Activated CD4-positive, alpha-beta memory T cell treated with anti-CD3 and anti-CD28 coated beads for 36 hours (primary cell): Measurements from ENCODE around the gene GALNT9. TPM values are rescaled to one million over a fixed set of nuclear protein-coding genes. Genes with fewer than 3 reads are reported as not detected.

Experiments
- CTCF ChIA-PET: fragments of 350-600 bp; sonication (Branson Sonifier 250); formaldehyde crosslinking; loops from one replicate; lab custom pipeline; 2021; ENCODE audit warnings: antibody characterized with exemption, inconsistent platforms; lab: Charles Lee
- POLR2A ChIA-PET: fragments of 350-600 bp; sonication (Branson Sonifier 250); formaldehyde crosslinking; loops from one replicate; lab custom pipeline; 2021; ENCODE audit warnings: antibody characterized with exemption; lab: Charles Lee
- DNase-seq: peaks from one replicate; pipeline ENCODE4 v3.0.0-alpha.2; 2020
- H3K27ac Mint-ChIP-seq: one replicate; pipeline ENCODE4 v1.8.0; 2021; ENCODE audit warnings: mixed read lengths
- H3K27me3 Mint-ChIP-seq: one replicate; pipeline ENCODE4 v1.8.0; 2021; ENCODE audit warnings: mixed read lengths
- H3K36me3 Mint-ChIP-seq: one replicate; pipeline ENCODE4 v1.8.0; 2021; ENCODE audit warnings: mixed read lengths
- H3K4me1 Mint-ChIP-seq: one replicate; pipeline ENCODE4 v1.8.0; 2021; ENCODE audit warnings: low read depth, mixed read lengths
- H3K4me3 Mint-ChIP-seq: one replicate; pipeline ENCODE4 v1.8.0; 2021; ENCODE audit warnings: mild to moderate bottlenecking, mixed read lengths
- H3K9me3 Mint-ChIP-seq: one replicate; pipeline ENCODE4 v1.8.0; 2021; ENCODE audit warnings: mixed read lengths
- intact Hi-C: fragments of 100-400 bp; cut with micrococcal nuclease; formaldehyde crosslinking; loops from one replicate; pipeline ENCODE4 v1.15.1; 2023
- total RNA-seq, 2 experiments: library from RNA; stranded (reverse); gene quantifications; one replicate each; pipeline ENCODE4 v1.2.3, GENCODE V29; 2021

GALNT9 gene
- total RNA-seq, 2 experiments from 2014 or later = 0.12 to 0.29 TPM

DNA sequence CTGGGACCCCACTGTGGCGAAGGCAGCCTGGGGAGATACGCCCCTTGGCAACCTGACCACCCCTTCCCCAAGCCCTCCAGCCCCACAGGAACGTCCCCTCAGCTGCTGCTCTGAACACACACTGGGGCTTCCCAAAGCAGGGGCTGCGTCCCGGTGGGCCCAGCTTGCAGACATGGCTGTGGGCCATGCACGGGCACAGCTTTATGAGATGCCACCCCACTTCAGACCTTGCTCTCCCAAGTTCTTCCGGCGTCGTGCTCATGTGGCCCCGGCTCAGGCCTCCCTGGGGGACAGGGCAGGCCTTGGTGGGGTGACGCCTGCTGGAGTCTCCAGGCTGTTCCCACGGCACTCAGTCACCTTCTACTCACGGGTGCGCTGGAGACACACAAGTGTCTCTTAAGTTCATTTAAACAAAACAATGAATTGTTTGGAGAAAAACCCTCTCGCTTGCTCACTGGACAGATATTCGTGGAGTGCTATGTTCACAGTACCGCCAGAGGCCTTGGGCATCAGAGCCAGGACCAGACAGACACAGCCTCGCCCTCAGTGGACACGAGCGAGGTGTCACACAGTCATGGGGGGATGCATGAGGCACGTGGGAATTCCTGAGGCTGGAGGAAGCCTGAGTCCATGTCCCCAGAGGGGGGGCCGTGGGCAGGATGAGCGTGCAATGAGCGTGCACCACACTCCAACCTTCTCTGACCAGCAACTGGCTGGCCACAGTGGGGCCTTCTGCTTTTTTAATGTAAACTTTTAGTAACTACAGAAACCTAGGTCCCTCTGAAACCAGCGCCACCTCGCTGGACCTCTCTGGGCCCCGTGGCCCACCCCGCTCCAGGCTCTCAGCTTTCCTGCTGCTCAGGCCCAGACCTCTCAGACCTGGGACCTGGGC is 4.3 kb downstream of the GALNT9 start:
- POLR2A ChIA-PET = no interaction called here
- Mint-ChIP-seq H3K27ac (no peak overlapping the region), H3K36me3 (no peaks in the 10 kb centered on the region), H3K27me3 (peaks cover 25% of the 10 kb centered on the region), H3K9me3 (no peaks in the 10 kb centered on the region), H3K4me1 (peaks cover 23% of the 10 kb centered on the region), H3K4me3 (no peak overlapping the region)
- CTCF ChIA-PET = no interaction called here
- intact Hi-C loops = no loop called here
- no peak for DNase-seq

DNA sequence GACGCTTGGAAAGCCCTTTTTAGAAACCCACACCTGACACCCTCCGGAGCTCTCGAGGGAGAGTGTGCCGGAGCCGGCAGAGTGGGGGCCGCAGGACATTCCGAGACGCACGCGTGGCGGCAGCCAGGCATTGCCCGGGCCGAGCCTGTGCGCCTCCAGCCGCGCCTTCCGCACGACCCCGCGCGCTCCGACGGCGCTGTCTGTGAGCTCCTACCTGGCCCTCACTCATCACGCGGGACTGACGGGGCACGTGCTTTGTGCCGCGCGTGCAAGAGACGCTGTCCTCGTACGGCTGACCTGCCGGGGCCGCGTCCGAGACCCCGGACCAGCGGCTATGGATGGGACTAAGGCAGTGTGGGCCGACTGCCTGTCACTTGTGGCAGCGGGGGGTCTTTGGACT is 5.2 kb downstream of the GALNT9 start:
- Mint-ChIP-seq H3K4me3 (no peak overlapping the region), H3K27me3 (peaks cover 25% of the 10 kb centered on the region), H3K4me1 (peaks cover 23% of the 10 kb centered on the region), H3K9me3 (no peaks in the 10 kb centered on the region), H3K27ac (no peak overlapping the region), H3K36me3 (no peaks in the 10 kb centered on the region)
- POLR2A ChIA-PET = no interaction called here
- no peak for DNase-seq
- CTCF ChIA-PET = no interaction called here
- intact Hi-C loops = no loop called here

DNA sequence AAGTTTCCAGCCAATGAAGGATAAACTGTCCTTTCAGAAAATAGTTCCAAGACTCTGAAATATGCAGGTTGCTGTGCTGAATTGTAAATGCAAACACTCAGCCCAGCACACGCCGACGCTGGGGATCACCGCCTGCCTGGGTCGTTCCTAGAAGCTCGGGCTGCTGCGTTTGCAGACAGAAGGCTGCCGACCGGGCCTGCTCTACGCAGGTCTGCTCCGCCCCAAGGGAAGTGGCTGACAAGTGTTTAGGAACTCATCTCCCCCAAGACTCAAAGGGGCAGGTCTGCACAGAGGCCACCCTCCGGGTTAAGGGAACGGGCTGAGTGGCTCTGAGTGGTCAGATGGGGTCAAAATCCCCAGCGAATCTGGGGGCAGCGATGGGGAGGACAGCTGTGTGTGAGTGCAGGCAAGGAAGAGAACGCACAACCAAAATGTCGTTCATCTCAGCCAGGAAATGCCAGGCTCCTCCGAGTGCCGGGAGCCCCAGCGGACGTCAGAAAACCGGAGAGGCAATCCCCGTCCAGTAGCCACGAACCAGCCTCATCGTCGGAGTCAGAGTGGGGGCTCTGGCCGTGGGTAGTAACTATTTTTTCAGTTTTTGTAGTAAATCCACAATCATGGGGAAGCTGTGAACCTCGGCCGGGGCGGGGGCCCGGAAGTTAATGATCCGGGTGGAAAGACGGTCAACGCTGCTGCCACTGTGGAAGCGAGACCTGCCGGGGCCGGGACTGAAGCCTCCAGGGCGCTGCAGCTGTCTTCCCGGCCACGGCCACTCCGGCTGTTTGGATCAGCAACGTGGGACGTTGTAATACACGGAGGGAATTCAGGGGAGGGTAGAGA is 6.0 kb downstream of the GALNT9 start:
- H3K9me3 Mint-ChIP-seq = no peaks in the 10 kb centered on the region
- peaks cover 23% of the 10 kb centered on the region for H3K4me1 Mint-ChIP-seq
- intact Hi-C loops = no loop called here
- CTCF ChIA-PET = no interaction called here
- peaks cover 24% of the 10 kb centered on the region for H3K27me3 Mint-ChIP-seq
- H3K4me3 Mint-ChIP-seq = peak overlapping the region; percentile 26
- peak overlapping the region; percentile 58 for H3K27ac Mint-ChIP-seq
- POLR2A ChIA-PET = no interaction called here
- no peaks in the 10 kb centered on the region for H3K36me3 Mint-ChIP-seq
- peak; percentile 25 for DNase-seq

DNA sequence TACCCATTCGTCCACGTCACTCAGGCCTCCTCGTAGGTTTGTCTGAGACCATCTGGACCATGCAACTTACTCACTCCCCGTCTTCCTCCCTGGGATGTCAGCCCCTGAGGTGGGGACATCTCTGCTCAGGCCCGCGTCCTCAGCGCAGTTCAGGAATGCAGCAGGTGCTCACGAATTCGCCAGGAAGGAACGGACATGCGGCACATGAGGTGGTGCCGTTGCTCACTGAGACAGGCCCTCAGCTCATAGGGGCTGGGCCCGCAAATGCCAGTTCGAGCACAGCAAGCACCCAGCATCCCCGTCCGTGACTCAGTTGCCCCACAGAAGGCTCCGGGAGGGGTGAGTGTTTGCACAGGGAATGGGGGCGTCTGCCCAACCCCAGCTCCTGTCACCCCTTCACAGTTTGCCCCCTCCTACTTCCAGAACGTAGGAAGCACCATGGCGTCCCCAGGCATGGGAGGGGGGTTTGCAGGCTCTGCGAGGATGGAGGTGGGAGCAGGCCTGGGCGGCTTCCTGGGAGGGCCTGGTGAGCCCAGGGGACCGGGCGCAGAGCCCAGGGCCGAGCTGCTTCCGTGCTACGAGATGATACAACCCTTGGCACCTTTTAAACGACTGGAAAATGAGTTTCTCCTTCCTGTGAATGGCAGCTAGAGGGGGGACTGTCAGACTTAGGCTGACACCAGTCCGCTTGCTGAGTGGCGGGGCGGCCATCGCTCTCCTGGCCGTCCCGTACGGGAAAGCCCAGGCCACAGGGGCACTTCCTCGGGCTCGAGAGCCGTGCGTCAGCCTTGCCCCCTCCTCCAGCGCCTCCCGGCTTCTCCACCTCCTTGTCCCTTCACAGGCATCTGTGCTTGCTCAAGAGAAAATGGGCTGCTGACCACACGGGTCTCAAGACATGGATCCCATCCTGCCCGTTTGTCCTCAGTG is 6.9 kb downstream of the GALNT9 start:
- peaks cover 15% of the 10 kb centered on the region for H3K4me1 Mint-ChIP-seq
- ChIA-PET POLR2A (no interaction called here), CTCF (no interaction called here)
- H3K27ac Mint-ChIP-seq = no peak overlapping the region
- no peaks in the 10 kb centered on the region for H3K9me3 Mint-ChIP-seq
- no peaks in the 10 kb centered on the region for H3K36me3 Mint-ChIP-seq
- H3K27me3 Mint-ChIP-seq = peaks cover 21% of the 10 kb centered on the region
- intact Hi-C loops = no loop called here
- DNase-seq = no peak
- no peak overlapping the region for H3K4me3 Mint-ChIP-seq

DNA sequence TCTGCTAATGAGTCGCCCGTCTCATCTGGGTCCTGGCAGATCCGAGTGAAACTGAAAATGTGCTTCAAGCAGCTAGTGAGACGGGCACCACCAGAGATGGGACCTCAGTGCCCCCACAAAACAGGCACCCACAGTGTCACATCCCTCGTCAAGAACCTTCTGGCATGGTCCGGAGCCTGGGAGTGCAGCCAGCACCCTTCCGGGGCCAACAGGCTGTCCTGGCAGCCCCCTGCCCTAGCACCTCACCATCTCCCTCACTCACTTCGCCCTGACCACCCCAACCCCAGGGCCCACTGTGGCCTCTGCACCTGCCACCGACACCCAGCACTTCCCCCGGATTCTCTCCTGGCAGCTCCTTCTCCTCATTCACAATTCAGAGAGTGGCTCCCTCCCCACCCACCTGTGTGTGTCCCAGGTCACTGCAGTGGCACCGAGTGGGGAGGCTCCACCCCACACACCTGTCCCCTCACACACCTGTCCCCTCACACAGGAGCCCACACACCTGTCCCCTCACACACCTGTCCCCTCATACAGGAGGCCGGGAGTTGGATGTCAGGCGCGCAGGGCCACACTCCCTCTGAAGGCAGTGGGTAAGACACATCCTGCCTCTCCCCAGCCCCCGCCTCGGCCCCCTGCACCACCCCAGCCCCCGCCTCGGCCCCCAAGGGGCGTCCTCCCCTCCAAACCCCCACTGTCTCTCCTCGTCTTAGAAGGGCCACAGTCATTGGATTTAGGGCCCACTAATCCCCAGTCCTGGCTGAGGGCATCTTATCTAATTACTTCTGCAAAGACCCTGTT is 7.9 kb downstream of the GALNT9 start:
- H3K4me1 Mint-ChIP-seq = peaks cover 7% of the 10 kb centered on the region
- peaks cover 15% of the 10 kb centered on the region for H3K27me3 Mint-ChIP-seq
- H3K4me3 Mint-ChIP-seq = no peak overlapping the region
- H3K36me3 Mint-ChIP-seq = no peaks in the 10 kb centered on the region
- ChIA-PET CTCF (no interaction called here), POLR2A (no interaction called here)
- DNase-seq = no peak
- intact Hi-C loops = no loop called here
- H3K9me3 Mint-ChIP-seq = no peaks in the 10 kb centered on the region
- H3K27ac Mint-ChIP-seq = no peak overlapping the region

DNA sequence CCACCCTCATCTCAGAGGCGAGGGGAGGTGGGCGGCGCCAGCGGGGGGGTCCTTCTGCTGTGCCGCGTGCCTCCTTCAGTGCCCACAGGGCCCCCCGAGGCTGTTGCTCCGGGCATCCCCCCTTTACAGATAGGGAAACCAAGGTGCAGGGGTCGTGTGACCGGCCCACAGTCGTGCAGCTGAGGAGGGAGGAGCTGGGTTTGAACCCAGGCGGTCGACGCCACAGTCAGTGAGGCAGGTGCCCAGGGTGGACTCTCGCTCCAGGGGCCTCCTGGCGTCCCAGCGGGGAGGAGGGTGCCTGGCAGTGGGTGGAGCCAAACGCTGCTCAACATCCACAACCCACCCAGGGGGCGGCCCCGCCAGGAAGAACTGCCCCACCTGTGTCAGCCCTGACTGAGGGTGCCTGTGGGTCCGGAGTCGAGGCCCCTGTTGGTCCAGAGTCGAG is 8.6 kb downstream of the GALNT9 start:
- Mint-ChIP-seq H3K27ac (no peak overlapping the region), H3K4me1 (peaks cover 7% of the 10 kb centered on the region), H3K36me3 (no peaks in the 10 kb centered on the region), H3K4me3 (no peak overlapping the region), H3K9me3 (no peaks in the 10 kb centered on the region), H3K27me3 (peaks cover 12% of the 10 kb centered on the region)
- POLR2A ChIA-PET = no interaction called here
- CTCF ChIA-PET = no interaction called here
- DNase-seq = no peak
- intact Hi-C loops = no loop called here

DNA sequence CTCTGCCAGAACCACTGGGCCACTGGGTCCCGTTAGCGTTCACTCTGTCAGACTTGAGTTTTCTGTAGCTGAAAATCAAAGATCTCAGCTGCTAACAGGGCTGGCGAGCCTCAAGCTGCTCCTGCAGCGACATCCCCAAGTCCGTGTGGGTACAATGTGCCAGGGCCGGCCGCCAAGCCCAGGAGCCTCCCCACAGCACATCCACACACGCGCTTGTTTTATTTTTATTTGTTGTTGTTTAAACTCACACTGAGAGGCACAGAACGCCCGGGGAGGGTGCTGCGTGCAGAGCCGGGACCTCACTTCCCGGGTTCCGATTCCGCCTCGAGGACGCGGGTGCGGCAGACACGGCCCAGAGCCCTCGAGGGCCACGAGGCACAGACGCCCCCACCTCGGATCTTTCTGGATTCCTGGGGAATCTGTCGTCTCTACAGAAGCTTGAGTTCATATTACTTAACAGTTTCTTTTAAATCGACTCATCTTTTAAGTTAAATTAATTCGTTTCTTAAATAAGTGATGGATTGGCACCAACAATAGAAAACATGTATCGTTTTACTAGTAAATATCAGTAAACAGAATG is 9.3 kb downstream of the GALNT9 start:
- H3K36me3 Mint-ChIP-seq = no peaks in the 10 kb centered on the region
- intact Hi-C loops = no loop called here
- H3K27me3 Mint-ChIP-seq = peaks cover 11% of the 10 kb centered on the region
- peaks cover 7% of the 10 kb centered on the region for H3K4me1 Mint-ChIP-seq
- no peaks in the 10 kb centered on the region for H3K9me3 Mint-ChIP-seq
- no peak overlapping the region for H3K27ac Mint-ChIP-seq
- no peak overlapping the region for H3K4me3 Mint-ChIP-seq
- ChIA-PET CTCF (no interaction called here), POLR2A (no interaction called here)
- DNase-seq = no peak

DNA sequence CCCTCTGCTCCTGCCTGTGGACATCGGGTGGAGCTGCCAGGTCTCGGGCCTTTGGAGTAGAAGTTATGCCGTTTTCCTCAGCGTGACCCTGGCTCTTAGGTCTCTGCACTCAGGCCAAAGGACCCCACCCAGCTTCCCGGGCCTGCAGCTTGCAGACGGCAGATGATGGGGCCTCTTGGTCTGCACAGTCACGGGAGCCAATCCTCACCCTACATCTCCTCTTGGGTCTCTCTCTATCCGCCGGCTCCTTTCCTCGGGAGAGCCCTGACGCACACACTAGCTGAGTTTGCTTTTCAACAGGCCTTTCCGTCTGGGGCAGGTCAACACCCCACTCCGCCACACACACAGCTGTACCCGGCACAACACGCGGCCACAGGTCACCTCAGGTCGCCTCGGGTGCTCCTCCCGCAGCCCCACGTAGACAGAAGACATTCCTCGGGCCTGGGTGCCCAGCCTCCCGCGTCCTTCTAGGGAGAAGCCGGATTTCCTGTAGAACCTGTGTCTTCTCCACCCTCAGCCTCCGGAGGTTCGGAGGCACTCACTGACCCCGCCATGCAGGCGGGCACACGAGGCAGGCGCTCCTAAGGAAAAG is 9.9 kb downstream of the GALNT9 start:
- ChIA-PET CTCF (no interaction called here), POLR2A (no interaction called here)
- H3K9me3 Mint-ChIP-seq = no peaks in the 10 kb centered on the region
- no peak for DNase-seq
- H3K27me3 Mint-ChIP-seq = peaks cover 7% of the 10 kb centered on the region
- peaks cover 7% of the 10 kb centered on the region for H3K4me1 Mint-ChIP-seq
- H3K27ac Mint-ChIP-seq = no peak overlapping the region
- H3K4me3 Mint-ChIP-seq = no peak overlapping the region
- no peaks in the 10 kb centered on the region for H3K36me3 Mint-ChIP-seq
- intact Hi-C loops = no loop called here

DNA sequence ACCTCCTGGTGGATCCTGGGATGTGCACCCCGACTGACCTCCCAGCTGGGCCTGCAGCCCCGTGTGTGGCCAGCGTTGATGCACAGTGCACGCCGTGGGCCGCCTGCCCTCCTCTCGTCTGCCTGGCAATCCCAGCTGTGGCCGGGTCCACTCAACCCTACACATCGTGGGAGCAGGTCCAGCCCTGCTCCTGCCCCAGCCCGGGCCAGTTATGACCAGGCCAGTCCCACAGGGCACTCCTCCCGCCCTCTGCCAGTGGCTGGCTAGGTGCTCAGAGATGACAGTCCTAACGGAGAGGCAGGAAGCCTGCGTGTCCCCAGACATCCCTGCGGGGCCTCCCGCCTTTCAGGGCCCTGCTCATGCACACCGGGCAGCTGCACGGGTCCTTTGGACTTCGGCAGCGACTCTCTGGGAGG is 10.8 kb downstream of the GALNT9 start:
- ChIA-PET POLR2A (no interaction called here), CTCF (no interaction called here)
- H3K36me3 Mint-ChIP-seq = peaks cover 2% of the 10 kb centered on the region
- H3K9me3 Mint-ChIP-seq = peaks cover 3% of the 10 kb centered on the region
- intact Hi-C loops = no loop called here
- DNase-seq = no peak
- H3K4me1 Mint-ChIP-seq = peaks cover 7% of the 10 kb centered on the region
- H3K27me3 Mint-ChIP-seq = peaks cover 7% of the 10 kb centered on the region
- no peak overlapping the region for H3K4me3 Mint-ChIP-seq
- no peak overlapping the region for H3K27ac Mint-ChIP-seq

DNA sequence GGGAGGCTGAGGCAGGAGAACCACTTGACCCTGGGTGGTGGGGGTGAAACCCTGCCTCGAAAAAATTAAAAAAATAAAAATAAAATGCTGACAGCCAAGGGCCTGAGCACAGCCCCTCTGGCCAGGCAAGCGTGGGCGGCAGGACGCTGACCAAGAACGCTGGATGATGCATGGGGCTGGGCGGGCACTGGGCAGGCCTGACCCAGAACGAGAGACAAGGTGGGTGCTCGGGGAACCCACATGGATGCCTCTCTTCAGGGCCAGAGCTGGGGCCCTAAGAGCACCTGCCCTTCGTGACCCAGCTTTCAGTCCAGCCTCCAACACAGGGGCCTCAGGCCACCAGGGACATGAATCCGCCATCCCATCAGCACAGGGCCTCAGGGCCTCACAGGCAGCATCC is 11.3 kb downstream of the GALNT9 start:
- intact Hi-C loops = no loop called here
- Mint-ChIP-seq H3K27me3 (peaks cover 3% of the 10 kb centered on the region), H3K4me1 (peaks cover 3% of the 10 kb centered on the region), H3K9me3 (peaks cover 3% of the 10 kb centered on the region), H3K27ac (no peak overlapping the region), H3K36me3 (peaks cover 2% of the 10 kb centered on the region), H3K4me3 (no peak overlapping the region)
- no peak for DNase-seq
- CTCF ChIA-PET = no interaction called here
- POLR2A ChIA-PET = no interaction called here
